SW 1271 (cell line): ENCODE measurements around the gene PPP1R3F.
A peak's percentile ranks its signal among the peaks of the same experiment; 100 is the strongest.

Source experiments
- DNase-seq, 2 experiments: peaks; one replicate each; lab custom pipeline; 2025; lab: John Stamatoyannopoulos, UW

PPP1R3F gene

GRCh38 chrX:49249071-49249470, 20.5 kb upstream of the PPP1R3F start:
- DNase-seq, result no peak

GRCh38 chrX:49249616-49250015, 20.0 kb upstream of the PPP1R3F start:
- no peak for DNase-seq

- DNase-seq, result no peak
Measured at GRCh38 chrX:49250066-49250465, 19.5 kb upstream of the PPP1R3F start.

GRCh38 chrX:49250578-49250977, 19.0 kb upstream of the PPP1R3F start:
- no peak for DNase-seq

GRCh38 chrX:49251325-49251724, 18.3 kb upstream of the PPP1R3F start:
- no peak for DNase-seq

GRCh38 chrX:49254639-49255038, 15.0 kb upstream of the PPP1R3F start:
- no peak for DNase-seq

GRCh38 chrX:49256268-49256995, 13.2 kb upstream of the PPP1R3F start:
- DNase-seq, result no peak

GRCh38 chrX:49257074-49257790, 12.4 kb upstream of the PPP1R3F start:
- no peak for DNase-seq

GRCh38 chrX:49257846-49258748, 11.5 kb upstream of the PPP1R3F start:
- no peak for DNase-seq

GRCh38 chrX:49258749-49259124, 10.9 kb upstream of the PPP1R3F start:
- DNase-seq, result no peak

GRCh38 chrX:49260221-49260985, 9.2 kb upstream of the PPP1R3F start:
- no peak for DNase-seq

GRCh38 chrX:49262603-49263002, 7.0 kb upstream of the PPP1R3F start:
- no peak for DNase-seq

- no peak for DNase-seq
Measured at GRCh38 chrX:49263631-49264030, 6.0 kb upstream of the PPP1R3F start.

- DNase-seq, result no peak
Measured at GRCh38 chrX:49264460-49264859, 5.1 kb upstream of the PPP1R3F start, which contains the start of gene FOXP3. TSS of gene FOXP3 (minus strand) at chrX:49264710. CDS start at chrX:49258505, 6,205 bp downstream.

- no peak for DNase-seq
Measured at GRCh38 chrX:49266523-49267445, 2.8 kb upstream of the PPP1R3F start.

- DNase-seq, result no peak
Measured at GRCh38 chrX:49268702-49269009, 937 bp upstream of the PPP1R3F start.

GRCh38 chrX:49269010-49269766, 405 bp upstream of the PPP1R3F start:
- peak; percentile 75 to 86 for DNase-seq

- no peak for DNase-seq
Measured at GRCh38 chrX:49270249-49270921, 792 bp downstream of the PPP1R3F start.

- DNase-seq, result no peak
Measured at GRCh38 chrX:49271341-49271740, 1.7 kb downstream of the PPP1R3F start.
